CD14-positive monocyte (primary cell): Measurements from ENCODE around the gene SYCP1. TPM values are rescaled to one million over a fixed set of nuclear protein-coding genes. Genes with fewer than 3 reads are reported as not detected.

Source experiments
- DNase-seq, 3 donors: peaks; one replicate each; pipeline ENCODE4 v3.0.0-alpha.2; 2011 to 2022
- H2AFZ ChIP-seq: 2 replicates; pipeline ENCODE4 v1.6.0; 2012; ENCODE audit warnings: mild to moderate bottlenecking, low read depth, low read length, inconsistent platforms; ENCODE audit not compliant: insufficient read depth, poor library complexity, severe bottlenecking
- H3K27ac ChIP-seq, 2 donors: 1 replicate in 1 of 2; 2 replicates in 1 of 2; pipeline ENCODE4 v1.5.1; 2012 to 2013; ENCODE audit warnings: low read length in 2 of 2, control low read depth in 1 of 2, inconsistent platforms in 1 of 2, low read depth in 1 of 2, mild to moderate bottlenecking in 1 of 2
- H3K27me3 ChIP-seq, 2 donors: one replicate each; pipeline versions ENCODE4 v1.6.0 to v1.6.1; 2011 to 2013; ENCODE audit warnings: low read length in 2 of 2; ENCODE audit not compliant: control insufficient read depth in 2 of 2, insufficient read depth in 2 of 2
- H3K36me3 ChIP-seq, 2 donors: replicated peaks in 1 of 2; 1 replicate in 1 of 2; 2 replicates in 1 of 2; pipeline versions ENCODE4 v1.5.1 to v1.6.1; 2012 to 2013; ENCODE audit warnings: low read length in 2 of 2, control low read depth in 1 of 2, inconsistent platforms in 1 of 2, mild to moderate bottlenecking in 1 of 2; ENCODE audit not compliant: insufficient read depth in 2 of 2, control insufficient read depth in 1 of 2
- H3K4me1 ChIP-seq, 2 donors: 1 replicate in 1 of 2; 2 replicates in 1 of 2; pipeline versions ENCODE4 v1.5.1 to v1.6.1; 2012 to 2013; ENCODE audit warnings: low read length in 2 of 2, control low read depth in 1 of 2, inconsistent platforms in 1 of 2, mild to moderate bottlenecking in 1 of 2, moderate library complexity in 1 of 2; ENCODE audit not compliant: insufficient read depth in 2 of 2, control insufficient read depth in 1 of 2
- H3K4me2 ChIP-seq: replicated peaks from 2 replicates; pipeline ENCODE3; 2012; ENCODE audit warnings: low read length, moderate library complexity, mild to moderate bottlenecking; ENCODE audit not compliant: poor library complexity, severe bottlenecking; ENCODE audit errors: extremely low read depth
- H3K4me3 ChIP-seq, 3 experiments: fragments of 200-600 bp in 1 of 3; sonication (generic) in 1 of 3; replicated peaks in 1 of 3; 1 replicate in 2 of 3; 2 replicates in 1 of 3; pipeline ENCODE4 v1.5.1; 2011 to 2013; ENCODE audit warnings: low read length in 3 of 3, mild to moderate bottlenecking in 3 of 3, control low read depth in 2 of 3, low read depth in 2 of 3, inconsistent platforms in 1 of 3, moderate library complexity in 1 of 3
- H3K79me2 ChIP-seq: 2 replicates; pipeline ENCODE4 v1.6.0; 2012; ENCODE audit warnings: mild to moderate bottlenecking, control low read depth, inconsistent platforms, low read length, moderate library complexity; ENCODE audit not compliant: insufficient read depth
- H3K9ac ChIP-seq: 2 replicates; pipeline ENCODE4 v1.6.0; 2017; ENCODE audit warnings: low read length, mild to moderate bottlenecking; ENCODE audit not compliant: insufficient read depth, poor library complexity, severe bottlenecking
- H3K9me3 ChIP-seq, 2 donors: replicated peaks in 1 of 2; 1 replicate in 1 of 2; 2 replicates in 1 of 2; pipeline versions ENCODE4 v1.5.1 to v1.6.1; 2012 to 2013; ENCODE audit warnings: low read length in 2 of 2, control low read depth in 1 of 2; ENCODE audit not compliant: control insufficient read depth in 1 of 2, insufficient read depth in 1 of 2
- H4K20me1 ChIP-seq: 2 replicates; pipeline ENCODE4 v1.6.0; 2012; ENCODE audit warnings: mild to moderate bottlenecking, low read length, control low read depth, moderate library complexity; ENCODE audit not compliant: insufficient read depth
- H3K27ac Mint-ChIP-seq, 7 donors: one replicate each; pipeline ENCODE4 v1.8.0; 2020; ENCODE audit warnings: mild to moderate bottlenecking in 7 of 7, mixed read lengths in 7 of 7, moderate library complexity in 6 of 7, inconsistent platforms in 2 of 7
- H3K27me3 Mint-ChIP-seq, 3 donors: one replicate each; pipeline ENCODE4 v1.8.0; 2021 to 2022; ENCODE audit warnings: low read depth in 3 of 3, mild to moderate bottlenecking in 3 of 3, mixed read lengths in 3 of 3, moderate library complexity in 3 of 3, inconsistent platforms in 1 of 3
- H3K36me3 Mint-ChIP-seq, 2 donors: one replicate each; pipeline ENCODE4 v1.8.0; 2020; ENCODE audit warnings: mixed read lengths in 2 of 2, inconsistent platforms in 1 of 2, mild to moderate bottlenecking in 1 of 2
- H3K4me1 Mint-ChIP-seq: one replicate; pipeline ENCODE4 v1.8.0; 2020; ENCODE audit warnings: mild to moderate bottlenecking, mixed read lengths
- H3K4me3 Mint-ChIP-seq, 2 donors: one replicate each; pipeline ENCODE4 v1.8.0; 2020; ENCODE audit warnings: mild to moderate bottlenecking in 2 of 2, mixed read lengths in 2 of 2, moderate library complexity in 1 of 2
- H3K9me3 Mint-ChIP-seq, 7 donors: one replicate each; pipeline ENCODE4 v1.8.0; 2020 to 2022; ENCODE audit warnings: mixed read lengths in 7 of 7, mild to moderate bottlenecking in 6 of 7, moderate library complexity in 6 of 7, inconsistent platforms in 2 of 7
- CTCF ChIP-seq: fragments of 200-600 bp; IDR thresholded peaks from one replicate; pipeline ENCODE4 v1.8.0; 2022; ENCODE audit warnings: antibody characterized with exemption, mild to moderate bottlenecking
- WGBS: methylation state at CpG from one replicate; pipeline ENCODE4 v1.1.5; 2013; ENCODE audit warnings: missing lambda C conversion rate; ENCODE audit not compliant: insufficient coverage; 5-methylcytosine and 5-hydroxymethylcytosine counted together
- intact Hi-C, 2 donors: fragments of 100-400 bp; cut with micrococcal nuclease; formaldehyde crosslinking; loops; one replicate each; pipeline versions ENCODE4 v1.15.0 to v1.15.1; 2023
- polyA plus RNA-seq, 3 donors: library from polyadenylated mRNA; depleted of rRNA in 1 of 3; unstranded in 2 of 3; stranded (reverse) in 1 of 3; fragments of 300-500 nt in 2 of 3; fragments of >200 nt in 1 of 3; fragmentation: Illumina TruSeq in 2 of 3; gene quantifications; 1 replicate in 2 of 3; 2 replicates in 1 of 3; pipeline ENCODE4 v1.2.3, GENCODE V29; 2012 to 2021

Gene SYCP1
- polyA plus RNA-seq, 3 donors, result not detected

GRCh38 chr1:114819869-114820268 lies 34.8 kb upstream of the SYCP1 start:
- Mint-ChIP-seq H3K9me3 (peaks cover 2 to 16% (median 13%) of the 10 kb centered on the region in 7 donors), H3K4me3 (no peak overlapping the region)

DNA sequence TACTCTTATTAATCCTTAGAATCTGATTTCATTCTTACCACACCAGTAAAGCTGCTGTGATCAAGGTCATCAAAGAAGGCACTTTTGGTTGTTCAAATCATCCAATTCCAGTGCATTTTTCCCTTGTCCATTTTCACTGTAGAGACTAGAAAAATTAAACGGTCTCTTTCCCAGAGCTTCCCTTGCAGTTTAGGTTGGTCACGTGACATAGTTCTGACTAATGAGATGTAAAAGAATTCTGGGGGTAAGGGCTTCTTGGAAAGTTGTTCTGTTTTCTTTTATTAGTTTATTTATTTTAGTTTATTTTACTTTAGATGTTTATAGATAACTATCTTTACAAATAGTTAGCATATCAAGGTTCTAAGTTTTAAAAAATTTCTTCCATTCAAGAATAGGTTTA lies 34.3 kb upstream of the SYCP1 start:
- no peaks in the 10 kb centered on the region for H3K36me3 Mint-ChIP-seq
- intact Hi-C loops, result no loop called here
- no CpG with 5 or more reads among the region's 2 CpGs for WGBS
- peaks cover 2 to 17% (median 13%) of the 10 kb centered on the region in 7 donors for H3K9me3 Mint-ChIP-seq
- H3K9me3 ChIP-seq, result peaks cover 7 to 9% of the 10 kb centered on the region in 2 donors
- H3K9ac ChIP-seq, result no peak overlapping the region
- H2AFZ ChIP-seq, result no peak overlapping the region
- no peak overlapping the region for H3K27ac ChIP-seq
- no peak for TF ChIP-seq CTCF
- no peak overlapping the region for H3K4me3 ChIP-seq
- no peaks in the 10 kb centered on the region for H4K20me1 ChIP-seq
- H3K36me3 ChIP-seq, result no peaks in the 10 kb centered on the region
- H3K4me1 Mint-ChIP-seq, result no peaks in the 10 kb centered on the region
- H3K4me1 ChIP-seq, result no peaks in the 10 kb centered on the region
- no peaks in the 10 kb centered on the region for H3K79me2 ChIP-seq
- H3K27me3 Mint-ChIP-seq, result peaks cover 1 to 4% (median 2%) of the 10 kb centered on the region in 3 donors
- no peak overlapping the region for H3K27ac Mint-ChIP-seq
- no peak overlapping the region for H3K4me3 Mint-ChIP-seq
- no peaks in the 10 kb centered on the region for H3K27me3 ChIP-seq
- no peak overlapping the region for H3K4me2 ChIP-seq
- DNase-seq, result no peak

More at GRCh38 chr1:114819869-114820268, 34.8 kb upstream of the SYCP1 start:
- no peaks in the 10 kb centered on the region for H3K79me2 ChIP-seq
- no peak overlapping the region for H3K9ac ChIP-seq
- no peaks in the 10 kb centered on the region for H4K20me1 ChIP-seq
- no peaks in the 10 kb centered on the region for H3K27me3 ChIP-seq
- no peak overlapping the region for H2AFZ ChIP-seq
- no peaks in the 10 kb centered on the region for H3K4me1 Mint-ChIP-seq
- no peak for TF ChIP-seq CTCF
- H3K4me3 ChIP-seq, result no peak overlapping the region
- no peaks in the 10 kb centered on the region for H3K36me3 Mint-ChIP-seq
- intact Hi-C loops, result no loop called here
- H3K9me3 ChIP-seq, result peaks cover 7 to 9% of the 10 kb centered on the region in 2 donors
- H3K36me3 ChIP-seq, result no peaks in the 10 kb centered on the region
- H3K27ac Mint-ChIP-seq, result no peak overlapping the region
- H3K27ac ChIP-seq, result no peak overlapping the region
- no CpG with 5 or more reads among the region's 3 CpGs for WGBS
- peaks cover 1 to 4% (median 2%) of the 10 kb centered on the region in 3 donors for H3K27me3 Mint-ChIP-seq
- H3K4me2 ChIP-seq, result no peak overlapping the region
- no peaks in the 10 kb centered on the region for H3K4me1 ChIP-seq
- DNase-seq, result no peak
